B cell (primary cell): ENCODE results near the gene AIMP1.

ENCODE experiments used
- CTCF ChIP-seq: fragments of 200-600 bp; IDR thresholded peaks from one replicate; pipeline ENCODE4 v1.8.0; 2022; ENCODE audit warnings: antibody characterized with exemption, mild to moderate bottlenecking
- EZH2 ChIP-seq: IDR thresholded peaks from 2 replicates; pipeline ENCODE4 v1.6.1; 2012; ENCODE audit warnings: borderline replicate concordance, low read depth, mild to moderate bottlenecking, moderate library complexity, low read length; ENCODE audit not compliant: insufficient read depth, poor library complexity, severe bottlenecking

DNA sequence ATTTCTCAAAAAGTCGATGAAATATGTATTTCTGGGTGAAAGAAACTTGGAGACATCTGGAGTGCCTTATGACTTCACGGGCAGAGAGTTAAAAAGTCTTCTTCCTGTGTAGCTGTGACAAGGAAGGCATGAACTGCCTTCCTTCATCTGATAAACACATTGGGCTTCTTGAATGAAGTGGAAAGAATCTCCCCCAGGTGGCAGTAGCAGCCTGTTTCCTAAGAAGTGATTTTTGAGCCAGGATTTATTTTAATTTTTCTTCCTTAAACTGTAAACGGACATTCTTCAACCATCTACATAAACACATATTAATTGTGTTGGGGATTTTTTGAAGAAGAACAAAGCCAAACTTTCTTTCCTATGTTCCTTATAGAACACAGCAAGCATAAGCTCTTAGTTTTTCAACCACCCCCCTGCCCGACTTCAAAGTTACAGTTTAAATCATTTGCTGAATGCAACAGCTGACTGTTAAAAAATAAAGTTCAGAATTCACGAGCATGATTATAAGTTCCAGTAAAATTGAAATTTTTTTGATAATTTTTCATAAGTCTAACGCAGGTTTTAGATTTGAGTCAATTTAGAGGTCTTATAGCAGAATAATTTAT lies 53.2 kb downstream of the AIMP1 start:
- TF ChIP-seq CTCF (peak; percentile 37), EZH2 (no peak)
